Fibroblast of lung (primary cell): Measurements from ENCODE around the gene ADGRB3. TPM values are rescaled to one million over a fixed set of nuclear protein-coding genes. Genes with fewer than 3 reads are reported as not detected.

ENCODE experiments used
- DNase-seq, 2 donors: peaks; one replicate each; pipeline versions ENCODE4 v3.0.0 to v3.0.0-alpha.2; 2010; ENCODE audit warnings: low read depth in 2 of 2
- H2AFZ ChIP-seq: 2 replicates; pipeline ENCODE4 v1.5.1; 2012; ENCODE audit warnings: low read length, control low read depth, inconsistent platforms
- H3K27ac ChIP-seq: 2 replicates; pipeline ENCODE4 v1.5.1; 2011; ENCODE audit warnings: low read length, control low read depth; ENCODE audit not compliant: insufficient read depth
- H3K27me3 ChIP-seq: 2 replicates; pipeline ENCODE4 v1.5.1; 2011; ENCODE audit warnings: mild to moderate bottlenecking, low read length; ENCODE audit not compliant: control insufficient read depth, insufficient read depth
- H3K36me3 ChIP-seq: 2 replicates; pipeline ENCODE4 v1.5.1; 2011; ENCODE audit warnings: low read length; ENCODE audit not compliant: control insufficient read depth, insufficient read depth
- H3K4me1 ChIP-seq: 2 replicates; pipeline ENCODE4 v1.5.1; 2011; ENCODE audit warnings: low read length; ENCODE audit not compliant: control insufficient read depth, insufficient read depth; ENCODE audit errors: extremely low read depth
- H3K4me2 ChIP-seq: 2 replicates; pipeline ENCODE4 v1.5.1; 2011; ENCODE audit warnings: low read length, control low read depth; ENCODE audit not compliant: insufficient read depth; ENCODE audit errors: extremely low read depth
- H3K4me3 ChIP-seq, 4 experiments: fragments of 200-600 bp in 1 of 4; sonication (generic) in 1 of 4; replicated peaks in 1 of 4; 2 replicates each; pipeline ENCODE4 v1.5.1; 2011 to 2016; ENCODE audit warnings: low read length in 4 of 4, low read depth in 3 of 4, mild to moderate bottlenecking in 3 of 4, control low read depth in 2 of 4, inconsistent platforms in 1 of 4, mixed read lengths in 1 of 4; ENCODE audit not compliant: insufficient read depth in 1 of 4; ENCODE audit errors: control extremely low read depth in 1 of 4
- H3K79me2 ChIP-seq: 2 replicates; pipeline ENCODE4 v1.5.1; 2012; ENCODE audit warnings: mild to moderate bottlenecking, low read length, inconsistent platforms; ENCODE audit not compliant: control insufficient read depth, insufficient read depth
- H3K9ac ChIP-seq: 2 replicates; pipeline ENCODE4 v1.5.1; 2011; ENCODE audit warnings: mild to moderate bottlenecking, low read length, control low read depth; ENCODE audit not compliant: insufficient read depth
- H3K9me3 ChIP-seq: 2 replicates; pipeline ENCODE4 v1.5.1; 2012; ENCODE audit warnings: low read depth, low read length; ENCODE audit not compliant: control insufficient read depth, insufficient read depth
- H4K20me1 ChIP-seq: 2 replicates; pipeline ENCODE4 v1.5.1; 2011; ENCODE audit warnings: low read length; ENCODE audit not compliant: control insufficient read depth, insufficient read depth; ENCODE audit errors: extremely low read depth
- EZH2 ChIP-seq: IDR thresholded peaks from 2 replicates; pipeline ENCODE4 v1.5.1; 2012; ENCODE audit warnings: low read length, control low read depth, mild to moderate bottlenecking; ENCODE audit errors: missing control alignments
- polyA plus RNA-seq, 2 donors: library from polyadenylated mRNA; depleted of rRNA in 1 of 2; stranded (reverse) in 1 of 2; unstranded in 1 of 2; fragments of >200 nt; gene quantifications; 2 replicates each; pipeline ENCODE4 v1.2.1, GENCODE V29; 2011 to 2012; ENCODE audit warnings: missing spikeins in 1 of 2
- total RNA-seq: library from RNA; depleted of rRNA; stranded (reverse); fragments of >200 nt; gene quantifications from 2 replicates; pipeline ENCODE4 v1.2.1, GENCODE V29; 2014
- TF ChIP-seq, protein P1 (sequence below), 2 donors: IDR thresholded peaks in 1 of 2; conservative IDR thresholded peaks in 1 of 2; 1 replicate in 1 of 2; 2 replicates in 1 of 2; pipeline ENCODE4 v1.5.1; 2011 to 2012; ENCODE audit warnings: low read length in 2 of 2, control low read depth in 1 of 2, inconsistent platforms in 1 of 2, low read depth in 1 of 2, mild to moderate bottlenecking in 1 of 2

ADGRB3 gene
- total and polyA plus RNA-seq, 2 donors (not counting 1 experiment from before 2014, with no cell fraction given), result 0.33 TPM; not detected in 1

DNA sequence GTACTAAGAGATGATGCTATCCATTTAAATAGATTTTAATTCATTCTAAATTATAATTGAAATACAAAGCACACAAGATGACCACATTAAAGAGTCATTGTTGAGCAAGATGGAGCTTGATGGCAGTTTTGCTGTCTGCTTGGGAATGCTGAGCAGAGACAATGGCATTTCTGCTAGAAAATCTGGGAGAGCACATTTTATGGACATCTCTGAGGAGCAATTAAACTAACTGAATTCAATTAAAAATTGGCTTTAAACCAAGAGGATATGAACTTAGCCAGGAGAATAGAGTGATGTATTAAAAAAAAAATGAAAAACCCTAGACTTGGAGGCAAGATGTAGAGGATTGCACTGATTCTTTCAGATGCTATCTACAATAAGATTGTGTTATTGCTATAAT lies 19.1 kb upstream of the ADGRB3 start:
- Histone ChIP-seq H3K27me3 (no peaks in the 10 kb centered on the region), H3K79me2 (no peaks in the 10 kb centered on the region), H2AFZ (no peak overlapping the region), H3K4me1 (no peaks in the 10 kb centered on the region), H3K9me3 (no peaks in the 10 kb centered on the region), H3K27ac (no peak overlapping the region), H3K4me3 (no peak overlapping the region), H4K20me1 (no peaks in the 10 kb centered on the region), H3K36me3 (no peaks in the 10 kb centered on the region), H3K9ac (no peak overlapping the region), H3K4me2 (no peak overlapping the region)
- no peak for DNase-seq
- no peak for TF ChIP-seq EZH2
- TF ChIP-seq, protein P1, sequence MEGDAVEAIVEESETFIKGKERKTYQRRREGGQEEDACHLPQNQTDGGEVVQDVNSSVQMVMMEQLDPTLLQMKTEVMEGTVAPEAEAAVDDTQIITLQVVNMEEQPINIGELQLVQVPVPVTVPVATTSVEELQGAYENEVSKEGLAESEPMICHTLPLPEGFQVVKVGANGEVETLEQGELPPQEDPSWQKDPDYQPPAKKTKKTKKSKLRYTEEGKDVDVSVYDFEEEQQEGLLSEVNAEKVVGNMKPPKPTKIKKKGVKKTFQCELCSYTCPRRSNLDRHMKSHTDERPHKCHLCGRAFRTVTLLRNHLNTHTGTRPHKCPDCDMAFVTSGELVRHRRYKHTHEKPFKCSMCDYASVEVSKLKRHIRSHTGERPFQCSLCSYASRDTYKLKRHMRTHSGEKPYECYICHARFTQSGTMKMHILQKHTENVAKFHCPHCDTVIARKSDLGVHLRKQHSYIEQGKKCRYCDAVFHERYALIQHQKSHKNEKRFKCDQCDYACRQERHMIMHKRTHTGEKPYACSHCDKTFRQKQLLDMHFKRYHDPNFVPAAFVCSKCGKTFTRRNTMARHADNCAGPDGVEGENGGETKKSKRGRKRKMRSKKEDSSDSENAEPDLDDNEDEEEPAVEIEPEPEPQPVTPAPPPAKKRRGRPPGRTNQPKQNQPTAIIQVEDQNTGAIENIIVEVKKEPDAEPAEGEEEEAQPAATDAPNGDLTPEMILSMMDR (conservative IDR thresholded peaks at IDR 0.05 in 1 of 2, IDR thresholded peaks at IDR 0.05 in 1 of 2; ENCODE audit: low read depth in 1 of 2, low read length in 2 of 2), result no peak

DNA sequence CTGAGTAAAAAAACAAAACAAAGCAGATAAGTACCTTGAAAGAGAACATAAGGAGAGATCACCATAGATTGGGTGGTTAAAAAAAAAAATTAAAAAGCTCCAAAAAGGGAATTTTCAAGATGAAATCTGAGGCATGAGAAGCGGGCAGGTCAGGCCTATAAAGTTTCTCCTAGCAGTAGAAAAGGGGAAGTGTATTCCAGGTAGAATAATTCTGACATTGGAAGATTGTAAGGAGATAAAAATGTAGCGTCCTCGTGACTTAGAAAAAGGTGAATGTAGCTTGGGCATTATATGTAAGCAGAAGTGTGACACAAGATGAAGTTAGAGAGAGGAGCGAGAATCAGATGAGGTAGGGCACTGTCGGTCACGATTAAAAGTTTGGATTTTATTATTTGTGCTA lies 9.1 kb upstream of the ADGRB3 start:
- Histone ChIP-seq H3K79me2 (no peaks in the 10 kb centered on the region), H3K9ac (no peak overlapping the region), H3K27me3 (no peaks in the 10 kb centered on the region), H3K4me2 (no peak overlapping the region), H3K36me3 (no peaks in the 10 kb centered on the region), H2AFZ (no peak overlapping the region), H3K27ac (no peak overlapping the region), H3K4me1 (no peaks in the 10 kb centered on the region), H3K4me3 (no peak overlapping the region), H4K20me1 (no peaks in the 10 kb centered on the region), H3K9me3 (no peaks in the 10 kb centered on the region)
- DNase-seq, result no peak
- TF ChIP-seq EZH2, result no peak
- TF ChIP-seq, protein P1 (conservative IDR thresholded peaks at IDR 0.05 in 1 of 2, IDR thresholded peaks at IDR 0.05 in 1 of 2; ENCODE audit: low read depth in 1 of 2, low read length in 2 of 2), result no peak

DNA sequence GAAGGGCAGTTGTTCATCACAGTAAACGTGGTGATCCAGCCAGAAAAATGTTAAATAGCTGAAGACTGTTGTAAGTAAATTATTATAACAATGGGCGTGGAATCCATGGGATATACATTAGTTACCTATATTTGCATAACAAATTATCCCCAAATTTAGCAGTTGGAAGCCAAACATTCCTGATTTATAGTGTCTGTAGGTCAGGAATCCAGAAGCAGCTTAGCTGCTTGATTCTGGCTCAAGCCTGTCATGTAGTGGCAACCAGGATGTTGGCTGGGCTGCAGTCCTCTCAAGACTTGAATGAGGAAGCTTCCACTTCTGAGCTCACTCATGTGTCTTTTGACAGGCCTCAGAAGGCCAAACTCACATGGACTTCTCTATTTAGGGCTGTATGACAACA lies 6.9 kb upstream of the ADGRB3 start:
- no peak for TF ChIP-seq EZH2
- TF ChIP-seq, protein P1 (conservative IDR thresholded peaks at IDR 0.05 in 1 of 2, IDR thresholded peaks at IDR 0.05 in 1 of 2; ENCODE audit: low read depth in 1 of 2, low read length in 2 of 2), result no peak
- no peaks in the 10 kb centered on the region for H3K79me2 ChIP-seq

More for the DNA sequence above, 6.9 kb upstream of the ADGRB3 start:
- H3K9ac ChIP-seq, result no peak overlapping the region
- H2AFZ ChIP-seq, result no peak overlapping the region
- H3K9me3 ChIP-seq, result no peaks in the 10 kb centered on the region
- peaks cover 2% of the 10 kb centered on the region for H3K27me3 ChIP-seq
- no peaks in the 10 kb centered on the region for H3K4me1 ChIP-seq
- no peak for DNase-seq
- no peaks in the 10 kb centered on the region for H4K20me1 ChIP-seq
- no peak overlapping the region for H3K27ac ChIP-seq
- no peak overlapping the region for H3K4me2 ChIP-seq
- no peak overlapping the region for H3K4me3 ChIP-seq
- H3K36me3 ChIP-seq, result no peaks in the 10 kb centered on the region
